ENCODE results near the gene ASS1.

GRCh38 chr9:130493476-130493875 lies 48.7 kb downstream of the ASS1 start:
- TF ChIP-seq CTCF (conservative IDR thresholded peaks at IDR 0.05 in 1 of 2, IDR thresholded peaks at IDR 0.05 in 1 of 2; ENCODE audit: low read depth in 1 of 2, low read length in 2 of 2) (no peak), EZH2 (IDR thresholded peaks at IDR 0.05; ENCODE audit: low read length, missing control alignments) (no peak)

All from fibroblast of lung (primary cell).